Testis (tissue), 2 donors: ENCODE results near the gene JAK3.

Experiments used
- POLR2A ChIP-seq: fragments of 450-650 bp; IDR thresholded peaks from one replicate; pipeline ENCODE4 v1.6.1; 2017; ENCODE audit warnings: antibody characterized with exemption, mild to moderate bottlenecking, moderate library complexity
- TF ChIP-seq, protein P1 (sequence below), 3 experiments: fragments of 450-650 bp in 2 of 3; fragments of 200-600 bp in 1 of 3; sonication (generic) in 1 of 3; IDR thresholded peaks; one replicate each; pipeline ENCODE4 v1.5.1; 2016 to 2019; ENCODE audit warnings: antibody characterized with exemption in 3 of 3, mild to moderate bottlenecking in 2 of 3, moderate library complexity in 1 of 3

DNA sequence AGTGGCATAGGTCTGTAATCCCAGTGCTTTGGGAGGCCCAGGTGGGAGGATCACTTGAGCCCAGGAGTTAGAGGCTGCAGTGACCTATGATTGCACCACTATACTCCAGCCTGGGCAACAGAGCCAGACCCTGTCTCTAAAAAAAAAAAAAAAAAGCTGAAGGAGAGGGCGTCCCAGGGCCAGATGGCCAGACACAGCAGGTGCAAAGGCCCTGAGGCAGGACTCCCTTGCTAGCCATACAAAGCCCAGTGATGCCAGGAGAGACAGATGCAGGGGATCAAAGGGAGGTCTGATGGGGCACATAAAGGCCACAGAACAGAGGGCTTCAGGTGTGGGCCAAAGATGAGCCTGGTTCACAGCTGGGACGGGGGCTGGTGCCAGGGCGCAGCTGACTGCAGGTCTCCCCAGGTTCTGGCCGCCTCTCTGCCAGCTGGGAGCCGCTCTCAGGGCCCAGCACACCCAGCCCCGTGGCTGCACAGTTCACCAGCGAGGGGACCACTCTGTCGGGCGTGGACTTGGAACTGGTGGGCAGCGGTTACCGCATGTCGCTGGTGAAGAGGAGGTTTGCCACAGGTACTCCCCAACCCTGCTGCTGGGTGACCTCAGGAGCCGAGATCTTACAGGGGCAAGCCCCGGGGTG, 60.4 kb downstream of the JAK3 start:
- TF ChIP-seq, protein P1, sequence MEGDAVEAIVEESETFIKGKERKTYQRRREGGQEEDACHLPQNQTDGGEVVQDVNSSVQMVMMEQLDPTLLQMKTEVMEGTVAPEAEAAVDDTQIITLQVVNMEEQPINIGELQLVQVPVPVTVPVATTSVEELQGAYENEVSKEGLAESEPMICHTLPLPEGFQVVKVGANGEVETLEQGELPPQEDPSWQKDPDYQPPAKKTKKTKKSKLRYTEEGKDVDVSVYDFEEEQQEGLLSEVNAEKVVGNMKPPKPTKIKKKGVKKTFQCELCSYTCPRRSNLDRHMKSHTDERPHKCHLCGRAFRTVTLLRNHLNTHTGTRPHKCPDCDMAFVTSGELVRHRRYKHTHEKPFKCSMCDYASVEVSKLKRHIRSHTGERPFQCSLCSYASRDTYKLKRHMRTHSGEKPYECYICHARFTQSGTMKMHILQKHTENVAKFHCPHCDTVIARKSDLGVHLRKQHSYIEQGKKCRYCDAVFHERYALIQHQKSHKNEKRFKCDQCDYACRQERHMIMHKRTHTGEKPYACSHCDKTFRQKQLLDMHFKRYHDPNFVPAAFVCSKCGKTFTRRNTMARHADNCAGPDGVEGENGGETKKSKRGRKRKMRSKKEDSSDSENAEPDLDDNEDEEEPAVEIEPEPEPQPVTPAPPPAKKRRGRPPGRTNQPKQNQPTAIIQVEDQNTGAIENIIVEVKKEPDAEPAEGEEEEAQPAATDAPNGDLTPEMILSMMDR (IDR thresholded peaks at IDR 0.05): no peak
- no peak for TF ChIP-seq POLR2A
